ENCODE data around the gene FAM131B.

DNA sequence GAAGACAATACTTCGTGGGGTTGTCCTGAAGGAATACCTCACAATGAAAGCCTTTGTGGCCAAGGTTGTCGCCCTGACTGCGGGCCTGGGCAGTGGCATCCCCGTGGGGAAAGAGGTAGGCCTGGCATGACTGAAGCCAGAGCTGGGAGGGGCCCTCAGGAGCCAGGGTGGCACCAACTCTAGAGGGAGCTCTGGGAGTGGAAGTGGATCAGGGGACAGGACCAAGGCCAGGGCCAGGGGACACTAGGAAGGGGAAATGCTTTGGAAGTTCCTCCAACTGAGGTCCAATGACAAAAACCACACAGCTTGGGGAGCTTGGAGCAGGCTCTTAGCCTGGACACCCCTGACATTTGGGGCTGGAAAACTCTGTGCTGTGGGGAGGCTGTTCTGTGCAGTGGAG lies 40.8 kb downstream of the FAM131B start:
- TF ChIP-seq, protein P1, sequence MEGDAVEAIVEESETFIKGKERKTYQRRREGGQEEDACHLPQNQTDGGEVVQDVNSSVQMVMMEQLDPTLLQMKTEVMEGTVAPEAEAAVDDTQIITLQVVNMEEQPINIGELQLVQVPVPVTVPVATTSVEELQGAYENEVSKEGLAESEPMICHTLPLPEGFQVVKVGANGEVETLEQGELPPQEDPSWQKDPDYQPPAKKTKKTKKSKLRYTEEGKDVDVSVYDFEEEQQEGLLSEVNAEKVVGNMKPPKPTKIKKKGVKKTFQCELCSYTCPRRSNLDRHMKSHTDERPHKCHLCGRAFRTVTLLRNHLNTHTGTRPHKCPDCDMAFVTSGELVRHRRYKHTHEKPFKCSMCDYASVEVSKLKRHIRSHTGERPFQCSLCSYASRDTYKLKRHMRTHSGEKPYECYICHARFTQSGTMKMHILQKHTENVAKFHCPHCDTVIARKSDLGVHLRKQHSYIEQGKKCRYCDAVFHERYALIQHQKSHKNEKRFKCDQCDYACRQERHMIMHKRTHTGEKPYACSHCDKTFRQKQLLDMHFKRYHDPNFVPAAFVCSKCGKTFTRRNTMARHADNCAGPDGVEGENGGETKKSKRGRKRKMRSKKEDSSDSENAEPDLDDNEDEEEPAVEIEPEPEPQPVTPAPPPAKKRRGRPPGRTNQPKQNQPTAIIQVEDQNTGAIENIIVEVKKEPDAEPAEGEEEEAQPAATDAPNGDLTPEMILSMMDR (IDR thresholded peaks at IDR 0.05): no peak
- no peak for TF ChIP-seq POLR2A (IDR thresholded peaks at IDR 0.05)

Data from lower leg skin (tissue), 3 donors.